OCI-LY7 (cell line): ENCODE measurements around the gene SELENBP1.

ENCODE experiments used
- CTCF ChIP-seq: fragments of 200-600 bp; sonication (generic); conservative IDR thresholded peaks from 2 replicates; pipeline ENCODE4 v1.5.1; 2014; ENCODE audit warnings: mild to moderate bottlenecking, antibody characterized with exemption, low read length, moderate library complexity, mixed read lengths
- EZH2phosphoT487 ChIP-seq: fragments of 200-600 bp; sonication (generic); IDR thresholded peaks from 2 replicates; pipeline ENCODE4 v1.6.1; 2018; ENCODE audit warnings: low read depth, borderline replicate concordance, mild to moderate bottlenecking, mixed run types, antibody characterized with exemption, low read length, moderate library complexity, mixed read lengths

GRCh38 chr1:151352021-151352718 is 20.3 kb downstream of the SELENBP1 start:
- TF ChIP-seq CTCF: no peak
- no peak for TF ChIP-seq EZH2phosphoT487
